Effector CD4-positive, alpha-beta T cell (primary cell): Measurements from ENCODE around the gene CLEC16A.
"Not testable (repeated sequence)": the region's sequence is repeated elsewhere in the genome, so short reads cannot be mapped to it uniquely, and the experiment has no call there.

Source experiments
- DNase-seq: peaks from one replicate; pipeline ENCODE4 v3.0.0-alpha.2; 2020

Gene CLEC16A

DNA sequence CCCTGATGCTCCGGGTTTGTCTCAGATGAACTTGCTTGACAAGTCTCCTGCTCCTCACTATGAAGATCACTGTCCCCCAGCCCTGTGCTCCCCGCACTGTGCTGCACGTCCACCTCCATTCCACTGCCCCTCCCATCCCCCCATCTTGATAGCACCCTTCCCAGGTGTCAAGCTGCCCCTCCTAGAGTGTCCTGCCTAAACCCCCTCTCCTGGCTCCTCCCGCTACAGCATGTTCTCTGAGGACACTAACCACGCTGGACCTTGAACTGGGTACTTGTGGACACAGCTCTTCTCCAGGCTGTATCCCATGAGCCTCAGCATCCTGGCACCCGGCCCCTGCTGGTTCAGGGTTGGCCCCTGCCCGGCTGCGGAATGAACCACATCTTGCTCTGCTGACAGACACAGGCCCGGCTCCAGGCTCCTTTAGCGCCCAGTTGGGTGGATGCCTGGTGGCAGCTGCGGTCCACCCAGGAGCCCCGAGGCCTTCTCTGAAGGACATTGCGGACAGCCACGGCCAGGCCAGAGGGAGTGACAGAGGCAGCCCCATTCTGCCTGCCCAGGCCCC is 20.6 kb upstream of the CLEC16A start:
- DNase-seq: no peak

GRCh38 chr16:10925285-10925684 is 19.1 kb upstream of the CLEC16A start:
- DNase-seq: not testable (repeated sequence)

GRCh38 chr16:10926094-10926493 is 18.3 kb upstream of the CLEC16A start:
- DNase-seq: no peak

DNA sequence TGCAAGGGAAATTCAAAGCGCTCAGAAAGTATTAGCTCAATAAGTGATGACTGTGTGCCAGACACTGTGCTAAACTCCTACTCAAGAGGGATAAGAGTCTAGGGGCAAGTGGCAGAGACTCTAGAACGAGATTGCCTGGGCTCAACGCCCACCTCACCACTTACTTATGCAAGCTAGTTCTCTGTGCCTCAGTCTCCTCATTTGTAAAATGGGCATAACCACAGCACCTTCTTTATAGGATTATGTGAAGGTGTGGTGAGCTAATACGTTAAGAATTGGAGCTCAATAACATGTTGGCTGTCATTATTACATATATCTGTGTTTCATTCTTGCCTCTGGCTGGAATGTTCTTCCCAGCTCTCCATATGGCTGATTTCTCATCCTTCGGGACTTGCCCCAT is 17.5 kb upstream of the CLEC16A start:
- DNase-seq: no peak

DNA sequence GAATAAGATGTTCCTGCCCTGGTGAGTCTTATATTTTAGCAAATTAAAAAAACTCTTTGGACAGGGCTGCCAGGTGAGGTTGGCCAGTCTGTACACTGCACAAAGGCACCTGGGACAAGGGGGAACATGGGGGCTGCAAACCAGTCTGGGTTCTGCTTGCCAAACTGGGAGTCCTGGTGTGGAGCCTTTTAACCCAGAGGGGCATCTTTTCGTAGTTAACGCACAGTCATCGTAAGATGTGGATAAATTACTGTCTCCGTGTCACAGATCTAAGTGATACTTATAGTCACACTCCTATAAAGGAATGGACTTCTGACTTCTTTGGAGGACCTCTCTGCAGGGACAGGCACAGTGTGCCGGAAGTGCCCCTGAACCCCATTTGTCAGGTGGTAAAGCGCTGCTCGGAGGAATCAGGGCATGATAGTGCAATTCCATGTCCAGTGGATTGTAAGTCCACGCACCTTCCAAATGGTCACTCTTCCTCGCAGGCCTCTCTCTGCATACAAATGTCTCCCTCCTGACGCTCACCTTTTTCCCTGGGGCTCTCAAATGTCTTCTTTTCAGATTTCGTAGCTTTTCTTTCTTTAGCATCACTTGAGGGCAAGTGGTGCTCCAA is 16.8 kb upstream of the CLEC16A start:
- DNase-seq: no peak

- DNase-seq: not testable (repeated sequence)
Measured at GRCh38 chr16:10929097-10929496, 15.3 kb upstream of the CLEC16A start.

GRCh38 chr16:10929853-10930754 is 14.3 kb upstream of the CLEC16A start:
- DNase-seq: no peak

DNA sequence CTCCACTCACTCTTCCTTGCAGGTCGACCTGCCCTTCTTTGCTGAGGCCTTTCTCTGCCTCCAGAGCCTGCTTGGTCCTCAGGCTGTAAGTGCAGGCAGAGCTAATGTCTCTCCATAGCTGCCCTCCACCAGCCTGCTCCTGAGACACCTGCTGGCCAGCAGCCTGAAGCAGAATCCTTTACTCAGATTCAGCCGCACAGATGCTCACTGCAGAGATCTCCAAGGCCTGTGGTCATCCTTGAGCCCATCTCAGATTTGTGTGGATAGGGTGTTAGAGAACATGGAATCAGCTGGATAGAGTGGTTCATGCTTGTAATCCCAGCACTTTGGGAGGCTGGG is 13.6 kb upstream of the CLEC16A start:
- DNase-seq: no peak

- DNase-seq: no peak
Measured at GRCh38 chr16:10931134-10931533, 13.2 kb upstream of the CLEC16A start.

- no peak for DNase-seq
Measured at GRCh38 chr16:10931977-10932632, 12.3 kb upstream of the CLEC16A start.

- no peak for DNase-seq
Measured at GRCh38 chr16:10932959-10933710, 11.2 kb upstream of the CLEC16A start.

GRCh38 chr16:10933865-10934264 is 10.5 kb upstream of the CLEC16A start:
- DNase-seq: no peak

GRCh38 chr16:10934325-10935107 is 9.8 kb upstream of the CLEC16A start:
- no peak for DNase-seq

GRCh38 chr16:10935226-10935915 is 9.0 kb upstream of the CLEC16A start:
- no peak for DNase-seq

- no peak for DNase-seq
Measured at GRCh38 chr16:10936272-10936984, 7.9 kb upstream of the CLEC16A start.

DNA sequence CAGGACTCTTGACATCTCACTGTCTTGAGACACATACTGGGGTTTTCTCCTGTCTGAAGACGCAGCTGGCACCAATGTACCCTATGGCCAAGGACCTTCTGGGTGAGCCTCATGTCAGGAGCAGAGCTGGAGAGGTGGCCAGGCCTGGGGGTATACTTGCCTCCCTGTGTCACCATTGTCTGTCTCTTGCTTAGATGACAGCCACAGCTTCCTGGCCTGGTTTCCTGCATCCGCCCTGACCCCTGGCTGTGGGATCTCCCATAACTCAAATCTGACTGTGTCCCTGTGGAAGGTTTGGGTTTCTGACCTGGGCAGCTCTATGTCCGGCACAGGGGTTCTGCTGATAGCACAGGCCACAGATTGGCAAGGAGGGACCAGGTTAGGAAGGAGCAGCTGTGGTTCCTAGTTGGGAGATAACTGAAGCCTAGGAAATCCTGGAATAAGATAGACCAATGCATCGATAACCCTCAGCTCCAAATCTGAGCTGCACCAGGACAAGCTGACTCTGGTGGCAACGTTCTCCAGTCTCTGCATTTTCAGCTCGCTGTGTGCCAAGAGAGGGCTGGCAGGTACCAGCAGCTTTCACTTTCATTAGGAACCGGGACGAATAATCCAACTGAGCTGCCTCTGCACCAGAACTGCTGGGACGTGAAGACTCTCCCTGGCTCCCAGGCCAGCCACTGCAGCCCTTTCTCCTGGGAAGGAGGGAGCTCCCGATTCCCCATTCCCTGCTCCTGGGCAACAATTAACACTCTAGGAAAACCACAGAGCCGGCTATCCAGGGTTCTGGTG is 7.1 kb upstream of the CLEC16A start:
- no peak for DNase-seq

DNA sequence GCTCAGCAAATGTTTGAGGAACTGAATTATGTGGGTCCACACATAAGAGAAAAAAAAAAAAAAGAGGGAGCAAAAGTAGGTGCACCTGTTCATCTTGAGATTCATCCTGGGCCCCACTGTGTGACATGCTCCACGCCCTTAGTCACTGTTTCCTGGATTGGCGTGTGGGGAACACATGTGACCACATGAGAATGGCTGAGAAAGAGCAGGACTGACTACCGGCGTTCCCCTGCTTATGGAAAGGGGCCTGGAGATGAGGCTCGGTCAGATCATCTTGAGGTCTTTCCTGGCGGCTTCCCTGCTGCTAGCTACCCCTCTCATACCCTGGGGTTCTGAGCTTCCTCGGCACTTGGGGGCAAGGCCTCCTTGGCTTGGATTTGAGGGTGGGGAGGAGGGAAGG is 6.0 kb upstream of the CLEC16A start:
- DNase-seq: no peak

GRCh38 chr16:10938796-10939648 is 5.3 kb upstream of the CLEC16A start:
- no peak for DNase-seq
